ELF-1 (cell line): Measurements from ENCODE around the gene LIFR.
"Not testable (repeated sequence)": the region's sequence is repeated elsewhere in the genome, so short reads cannot be mapped to it uniquely, and the experiment has no call there.

Source experiments
- DNase-seq: peaks from one replicate; pipeline ENCODE4 v3.0.0-alpha.2; 2016; ENCODE audit warnings: low read depth, low spot score

LIFR gene

DNA sequence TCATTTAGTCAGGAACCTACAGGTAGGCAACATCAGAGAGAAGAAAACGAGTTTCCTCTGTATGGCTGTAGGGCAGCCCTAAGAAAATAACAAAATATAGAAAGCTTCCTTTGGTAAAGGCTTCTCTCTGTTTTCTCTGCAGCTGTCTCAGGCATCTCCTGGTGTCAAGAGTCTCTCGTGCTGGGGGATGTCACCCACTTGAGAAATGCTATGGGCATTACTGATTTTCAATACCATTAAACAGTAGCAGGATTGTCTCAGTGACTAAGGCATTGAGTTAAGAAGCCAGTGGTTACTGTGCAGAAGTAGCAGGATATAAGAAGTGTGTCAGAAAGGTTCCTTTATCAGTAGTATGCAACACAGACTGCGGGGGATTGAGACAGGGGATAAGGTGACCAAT lies 32.4 kb downstream of the LIFR start:
- DNase-seq = no peak

DNA sequence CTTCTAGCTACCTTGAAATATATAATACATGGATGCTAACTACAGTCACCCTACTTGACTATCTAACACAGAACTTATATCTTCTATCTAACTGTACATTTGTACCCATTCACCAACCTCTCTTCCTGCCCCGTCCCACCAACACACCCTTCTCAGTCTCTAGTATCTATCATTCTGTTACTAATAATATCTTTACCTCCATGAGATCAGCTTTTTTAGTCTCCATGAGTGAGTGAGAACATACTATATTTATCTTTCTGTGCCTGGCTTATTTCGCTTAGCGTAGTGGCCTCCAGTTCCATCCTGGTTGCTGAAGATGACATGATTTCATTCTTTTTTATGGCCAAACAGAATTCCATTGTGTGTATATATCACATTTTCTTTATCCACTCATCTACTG lies 37.0 kb downstream of the LIFR start:
- DNase-seq = no peak

DNA sequence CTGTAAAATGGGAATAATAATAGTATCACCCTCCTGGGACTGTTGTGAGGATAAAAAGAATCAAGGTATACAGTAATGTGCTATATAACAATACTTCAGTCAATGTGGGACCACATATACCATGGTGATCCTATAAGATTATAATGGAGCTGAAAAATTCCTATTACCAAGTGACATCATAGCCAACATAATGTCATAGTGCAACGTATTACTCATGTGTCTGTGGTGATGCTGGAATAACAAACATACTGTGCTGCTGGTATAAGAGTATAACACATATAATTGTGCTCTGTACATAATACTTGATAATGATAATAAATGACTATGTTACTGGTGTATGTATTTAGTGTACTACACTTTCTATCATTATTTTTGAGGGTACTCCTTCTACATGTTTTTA lies 38.1 kb downstream of the LIFR start:
- DNase-seq = no peak

DNA sequence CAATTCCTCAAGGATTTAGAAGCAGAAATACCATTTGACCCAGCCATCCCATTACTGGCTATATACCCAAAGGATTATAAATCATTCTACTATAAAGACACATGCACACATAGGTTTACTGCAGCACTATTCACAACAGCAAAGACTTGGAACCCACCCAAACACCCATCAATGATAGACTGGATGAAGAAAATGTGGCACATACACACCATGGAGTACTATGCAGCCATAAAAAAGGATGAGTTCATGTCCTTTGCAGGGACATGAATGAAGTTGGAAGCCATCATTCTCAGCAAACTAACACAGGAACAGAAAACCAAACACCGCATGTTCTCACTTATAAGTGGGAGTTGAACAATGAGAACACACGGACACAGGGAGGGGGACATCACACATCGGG lies 39.8 kb downstream of the LIFR start:
- DNase-seq = not testable (repeated sequence)

DNA sequence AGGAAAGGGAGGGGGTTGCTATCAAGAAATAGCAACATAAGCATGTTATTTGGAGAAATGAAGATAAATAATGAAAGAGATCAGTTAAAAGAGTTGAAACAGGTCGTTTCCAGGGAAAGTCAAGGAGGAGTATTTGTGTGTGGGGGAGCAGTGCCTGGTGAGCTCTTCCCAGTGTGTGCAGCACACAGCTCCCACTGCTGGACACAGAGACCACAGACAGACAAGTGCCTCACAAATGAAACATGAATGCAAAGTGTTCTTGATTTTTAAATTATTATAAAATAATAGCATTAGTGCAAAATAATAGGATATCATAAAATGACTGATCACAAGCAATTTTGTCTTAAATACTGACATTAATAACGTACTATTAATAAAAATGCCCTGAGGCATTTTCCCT lies 40.8 kb downstream of the LIFR start:
- DNase-seq = no peak

DNA sequence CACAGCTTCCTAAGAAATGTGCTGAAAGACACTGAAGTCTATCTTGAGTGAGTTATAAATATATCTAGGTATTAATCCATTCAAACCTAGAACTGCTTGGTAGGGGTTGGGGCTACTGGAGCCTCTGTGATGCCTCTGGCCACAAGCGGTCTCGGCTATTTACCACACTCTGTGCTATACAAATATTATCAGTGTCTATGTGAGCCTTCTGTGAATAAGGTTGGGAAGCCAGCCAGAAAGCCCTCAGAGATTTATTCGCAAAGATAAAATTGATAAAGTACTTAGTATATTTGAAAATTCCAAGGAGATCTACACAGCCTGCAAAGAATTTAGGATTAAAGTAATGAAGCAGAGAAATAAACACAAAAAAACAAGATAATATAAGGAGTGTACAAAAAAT lies 41.4 kb downstream of the LIFR start:
- DNase-seq = no peak

DNA sequence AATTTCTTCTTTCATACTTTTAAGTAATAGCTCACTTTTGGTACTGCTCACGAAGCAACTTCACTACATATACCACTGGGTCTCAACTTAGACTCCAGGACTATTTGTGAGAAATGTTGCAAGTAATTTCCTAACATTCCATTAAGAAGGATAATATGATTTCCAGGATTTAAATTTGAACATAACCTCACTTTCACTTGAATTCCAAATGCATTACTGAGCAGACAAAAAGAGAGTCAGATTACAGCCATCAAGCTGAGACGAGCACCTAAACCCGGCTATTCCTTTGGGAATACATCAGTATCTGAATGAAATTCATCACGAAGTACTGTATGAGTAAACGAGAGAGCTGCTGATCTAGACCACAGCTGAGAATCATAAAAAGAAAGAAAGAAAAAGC lies 47.3 kb downstream of the LIFR start:
- DNase-seq = no peak

DNA sequence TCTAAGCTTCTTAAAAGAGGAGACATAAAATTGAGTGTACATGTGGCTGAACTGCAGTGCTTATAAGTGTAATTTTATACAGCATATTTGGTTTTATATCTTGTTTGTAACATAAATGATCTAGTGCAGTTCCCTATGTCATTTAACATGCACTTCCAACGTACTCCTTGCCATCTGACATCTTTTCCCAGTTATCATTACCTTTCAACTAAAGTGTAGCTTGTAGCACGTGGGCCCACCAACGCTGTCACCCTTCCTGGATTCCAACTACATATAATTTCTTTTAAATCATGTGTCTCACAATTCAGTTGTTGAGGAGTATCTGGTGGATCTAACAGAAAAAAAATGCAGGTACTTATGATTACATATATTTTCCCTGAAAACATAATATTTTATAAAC lies 50.1 kb downstream of the LIFR start:
- no peak for DNase-seq

DNA sequence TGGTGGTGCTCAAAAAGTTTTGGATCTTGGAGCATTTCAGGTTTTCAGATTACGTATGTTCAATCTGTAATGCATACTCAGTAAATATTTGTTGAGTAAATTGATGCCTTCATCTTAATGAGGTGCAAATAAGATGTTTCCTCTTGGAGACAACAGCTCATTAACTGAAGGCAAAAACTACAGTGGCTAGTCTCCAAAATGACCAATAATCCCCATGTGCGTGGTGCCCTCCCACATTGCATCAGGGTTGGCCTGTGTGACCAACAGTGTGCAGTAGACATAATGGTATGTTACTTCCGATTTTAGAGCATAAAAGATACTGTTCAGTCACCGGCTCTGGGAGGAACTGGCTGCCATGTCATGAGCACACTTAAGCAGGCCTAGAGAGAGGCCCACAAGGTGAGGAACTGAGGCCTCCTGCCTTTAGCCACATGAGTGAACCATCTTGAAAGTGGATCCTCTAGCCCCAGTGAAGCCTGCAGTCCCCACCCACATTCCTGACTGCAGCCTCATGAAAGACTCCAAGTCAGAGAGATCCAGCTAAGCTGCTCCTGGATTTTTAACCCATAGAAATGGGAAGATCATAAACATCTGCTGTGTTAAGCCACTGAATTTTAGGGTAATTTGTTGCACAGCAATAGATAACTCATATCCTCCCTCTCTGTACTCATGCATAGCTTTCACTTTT lies 55.7 kb downstream of the LIFR start:
- DNase-seq = peak; percentile 22

DNA sequence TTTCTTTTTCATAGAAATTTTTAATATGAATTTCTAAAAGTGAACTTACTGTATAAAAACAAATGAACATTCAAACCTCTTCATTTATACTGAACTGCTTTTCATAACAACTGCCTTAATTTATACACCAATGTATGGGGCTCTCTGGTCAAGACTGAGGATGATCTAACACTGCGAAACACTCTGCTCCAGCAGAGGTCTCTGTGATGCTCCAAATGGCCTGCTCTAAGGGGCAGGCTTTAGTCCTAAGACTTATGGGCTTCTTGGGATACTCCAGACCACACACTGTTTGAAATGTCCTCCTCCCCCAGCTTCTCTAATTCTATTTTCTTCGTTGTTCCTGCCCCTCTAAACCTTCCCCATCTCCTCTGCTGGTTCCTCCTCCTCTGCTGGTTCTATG lies 58.5 kb downstream of the LIFR start:
- DNase-seq = peak; percentile 25

DNA sequence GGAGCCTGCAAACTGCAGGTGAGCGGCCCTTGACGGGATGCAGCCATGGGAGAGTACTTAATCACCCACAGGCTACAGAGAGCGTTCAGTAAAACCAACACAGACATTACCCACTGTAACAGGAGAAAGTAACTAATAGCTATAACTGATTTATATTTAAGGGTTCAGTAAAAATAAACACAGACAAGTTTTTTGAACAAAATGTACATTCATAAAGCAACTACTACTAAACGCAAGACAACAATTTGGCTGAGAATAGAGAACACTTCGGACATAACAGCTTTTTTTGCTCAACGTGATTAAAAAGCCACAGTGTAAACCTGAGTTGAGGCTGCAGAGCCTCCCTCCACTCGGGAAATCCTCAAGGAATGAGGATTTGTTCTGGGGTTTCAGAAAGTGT lies 61.7 kb downstream of the LIFR start:
- DNase-seq = no peak

DNA sequence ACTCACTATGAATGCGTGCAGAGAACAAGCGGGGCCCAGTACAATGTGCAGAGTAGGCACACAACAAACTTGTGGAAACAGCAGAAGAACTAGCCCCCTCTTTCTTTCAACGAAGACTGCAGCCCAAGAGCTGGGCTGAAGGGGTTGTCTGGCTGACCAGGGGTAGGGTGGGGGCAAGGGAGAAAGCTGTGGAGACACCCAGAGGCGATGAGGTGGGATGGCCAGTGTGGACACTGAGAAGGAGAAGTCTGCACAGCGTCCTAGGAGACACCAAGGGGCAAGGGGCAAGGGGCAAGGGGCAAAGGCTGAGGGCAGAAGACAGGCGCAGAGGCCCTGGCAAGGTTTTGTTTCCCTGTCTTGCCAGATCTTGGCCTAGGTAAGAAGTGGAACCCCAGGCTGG lies 62.3 kb downstream of the LIFR start:
- no peak for DNase-seq

DNA sequence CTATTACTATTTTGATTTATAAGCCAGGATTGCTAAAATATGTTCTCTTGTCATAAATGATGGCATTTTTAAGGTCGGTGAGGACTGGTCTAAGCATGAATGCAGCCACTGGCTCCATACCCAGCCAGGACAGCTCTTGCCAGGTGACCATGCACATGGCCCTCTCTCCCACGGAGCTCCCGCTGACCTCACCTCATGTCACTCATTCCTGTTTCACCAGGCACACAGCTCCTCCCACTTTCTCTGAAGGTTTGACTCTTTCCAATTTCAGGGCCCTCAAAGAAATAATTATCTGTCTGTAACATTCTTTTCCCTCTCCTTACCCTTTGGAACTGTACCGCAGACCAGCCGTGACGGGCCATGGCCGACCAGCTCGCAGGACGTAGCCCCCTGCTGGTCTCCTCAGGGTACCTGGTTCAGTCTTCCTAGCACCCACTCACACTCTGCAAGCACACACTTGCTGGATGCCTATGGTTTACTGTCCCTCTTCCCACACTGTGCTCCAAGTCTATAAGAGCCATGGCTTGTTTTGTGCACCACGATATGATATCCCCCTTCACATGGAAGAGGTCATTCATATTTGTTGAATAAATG lies 72.5 kb downstream of the LIFR start:
- DNase-seq = no peak

DNA sequence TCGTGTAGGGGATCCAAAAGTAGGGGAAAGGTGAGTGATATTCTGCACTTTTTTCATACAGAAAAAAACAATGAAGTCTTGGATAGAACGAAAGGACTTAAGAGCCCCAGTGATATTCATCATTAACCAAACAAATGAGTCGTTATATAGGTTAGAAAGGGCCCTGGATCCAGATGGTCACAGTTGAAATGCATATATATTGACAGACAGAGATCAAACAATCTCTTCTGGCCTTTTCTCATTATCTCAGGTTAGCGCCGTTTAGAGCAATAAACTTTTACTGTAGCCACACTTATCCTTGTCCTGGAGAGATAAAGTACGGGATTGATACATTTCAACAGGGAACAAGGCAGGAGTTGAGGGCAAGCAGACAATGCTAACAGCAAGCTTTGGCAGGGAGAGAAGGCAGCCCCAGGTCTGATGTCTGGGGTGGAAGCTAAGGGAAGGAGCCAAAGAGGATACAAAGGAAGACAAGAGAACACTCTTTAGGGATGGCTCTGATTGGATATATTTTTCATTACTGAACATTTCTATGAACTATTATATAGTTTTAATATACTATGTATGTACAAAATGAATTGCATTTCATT lies 77.0 kb downstream of the LIFR start:
- DNase-seq = no peak

DNA sequence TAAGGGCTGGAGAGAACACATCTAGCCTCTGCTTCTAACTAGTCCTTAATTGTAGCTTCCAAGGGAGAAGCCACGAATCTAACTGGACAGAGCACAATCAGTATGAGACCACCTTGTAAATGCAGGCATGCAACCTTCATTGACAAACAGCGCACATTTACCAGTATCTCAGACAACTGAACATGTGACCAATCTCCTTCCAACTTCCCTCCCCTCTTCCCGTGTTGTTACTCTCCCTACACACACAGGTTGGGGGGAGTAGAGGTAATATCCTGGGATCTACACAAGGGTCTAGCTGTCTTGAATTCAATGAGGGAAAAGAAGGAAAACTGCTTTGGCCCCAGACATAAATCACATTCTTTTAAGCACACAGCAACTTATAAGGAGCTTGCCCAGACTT lies 77.6 kb downstream of the LIFR start:
- no peak for DNase-seq

DNA sequence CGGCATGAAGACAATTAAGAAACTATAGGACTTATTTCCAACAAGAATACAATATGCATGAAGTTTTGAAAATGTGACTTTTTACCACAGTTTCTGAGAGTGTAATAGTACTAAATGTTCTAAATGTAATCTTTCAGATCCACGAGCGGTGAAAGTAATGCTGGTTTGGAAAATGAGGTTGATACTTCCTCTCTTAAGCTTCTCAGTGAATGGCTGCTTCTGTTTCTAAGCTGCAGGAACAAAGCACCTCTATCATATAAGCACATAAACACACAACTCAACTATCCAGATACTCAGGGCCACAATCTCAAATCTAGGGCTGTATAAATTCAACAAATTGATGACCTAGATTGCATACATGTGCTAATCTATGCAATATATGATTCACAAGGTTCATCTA lies 78.3 kb downstream of the LIFR start:
- no peak for DNase-seq

DNA sequence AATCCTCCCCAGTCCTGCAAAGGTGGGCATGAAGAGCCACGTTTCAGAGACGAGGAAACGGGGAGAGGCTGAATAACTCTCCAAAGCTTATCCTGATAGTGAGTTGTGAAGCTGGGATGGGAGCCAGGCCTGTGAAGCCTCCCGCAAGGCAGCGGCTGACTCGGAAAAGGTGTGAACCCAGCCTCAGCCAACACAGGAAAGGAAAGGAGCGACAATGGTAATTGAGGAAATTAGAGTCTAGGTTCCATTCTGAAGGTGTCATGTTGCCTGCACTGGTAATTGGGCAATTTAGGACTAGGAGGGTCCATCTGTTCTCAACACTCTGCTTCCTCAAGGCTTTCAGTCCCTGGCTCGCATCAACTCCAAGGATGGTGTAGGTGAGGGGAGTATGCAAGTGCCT lies 83.4 kb downstream of the LIFR start:
- DNase-seq = peak; percentile 62

DNA sequence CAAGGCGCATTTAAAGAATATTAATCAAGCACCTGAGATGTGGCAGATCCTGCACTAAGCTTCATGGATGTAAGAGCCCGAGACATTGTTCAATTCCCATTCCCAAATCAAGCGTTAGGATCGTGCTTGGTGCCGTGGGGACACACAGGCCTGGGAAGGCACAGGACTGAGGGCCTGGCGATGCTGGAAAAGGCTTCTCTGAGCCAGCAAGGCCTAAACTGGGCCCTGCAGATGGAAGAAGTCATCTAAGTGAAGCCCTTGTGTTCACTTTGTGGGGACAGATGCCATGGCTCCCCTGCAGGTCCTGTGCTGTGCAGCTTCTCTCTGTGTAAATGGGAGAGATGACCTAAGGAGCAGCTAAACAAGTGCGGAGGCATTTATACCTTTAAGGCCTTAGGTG lies 83.9 kb downstream of the LIFR start:
- no peak for DNase-seq

DNA sequence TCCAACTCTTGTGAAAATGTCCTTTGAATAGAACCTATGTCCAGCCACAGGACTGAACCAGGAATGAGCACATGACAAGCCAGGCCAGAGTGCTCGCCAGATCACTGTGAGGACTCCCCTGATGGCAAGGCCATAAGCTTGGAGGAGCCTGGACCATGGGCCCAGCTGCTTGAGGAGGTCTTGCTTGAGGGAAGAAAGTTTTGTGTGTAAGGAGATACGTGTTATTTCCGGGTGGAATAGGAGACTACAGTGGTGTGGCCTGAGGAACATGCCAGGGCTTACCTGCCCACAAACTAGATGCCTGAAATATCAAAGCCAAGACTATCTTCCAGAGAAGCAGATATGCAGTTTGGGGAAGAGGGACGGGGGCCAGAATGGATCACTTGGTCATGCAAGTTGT lies 84.7 kb downstream of the LIFR start:
- no peak for DNase-seq

DNA sequence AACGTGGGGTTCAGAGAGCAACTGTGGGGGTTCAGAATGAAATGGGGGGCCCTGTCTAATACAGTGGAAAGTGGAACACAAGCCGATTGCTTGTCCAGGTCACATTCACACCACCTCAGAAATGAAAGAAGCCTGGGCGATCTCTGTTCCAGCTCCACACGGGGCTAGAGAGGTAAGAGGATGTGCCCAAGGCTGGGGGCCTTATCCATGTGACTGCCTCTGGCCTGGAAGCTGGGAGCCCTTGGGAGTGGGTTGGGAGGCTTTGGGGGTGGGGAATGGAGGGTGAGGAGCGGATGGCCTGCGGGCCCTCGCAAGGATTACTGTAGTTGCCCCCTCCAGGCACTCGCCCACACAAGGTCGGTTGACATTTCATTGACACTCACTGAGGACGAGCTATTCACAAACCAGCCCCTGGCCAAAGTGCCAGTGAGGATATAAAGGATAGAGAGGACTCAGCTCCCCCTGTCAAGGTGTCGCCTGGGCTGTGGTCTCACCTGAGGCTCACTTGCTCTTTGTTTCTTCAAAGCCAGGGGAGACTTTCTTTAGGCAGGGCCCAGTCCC lies 86.7 kb downstream of the LIFR start:
- DNase-seq = no peak

DNA sequence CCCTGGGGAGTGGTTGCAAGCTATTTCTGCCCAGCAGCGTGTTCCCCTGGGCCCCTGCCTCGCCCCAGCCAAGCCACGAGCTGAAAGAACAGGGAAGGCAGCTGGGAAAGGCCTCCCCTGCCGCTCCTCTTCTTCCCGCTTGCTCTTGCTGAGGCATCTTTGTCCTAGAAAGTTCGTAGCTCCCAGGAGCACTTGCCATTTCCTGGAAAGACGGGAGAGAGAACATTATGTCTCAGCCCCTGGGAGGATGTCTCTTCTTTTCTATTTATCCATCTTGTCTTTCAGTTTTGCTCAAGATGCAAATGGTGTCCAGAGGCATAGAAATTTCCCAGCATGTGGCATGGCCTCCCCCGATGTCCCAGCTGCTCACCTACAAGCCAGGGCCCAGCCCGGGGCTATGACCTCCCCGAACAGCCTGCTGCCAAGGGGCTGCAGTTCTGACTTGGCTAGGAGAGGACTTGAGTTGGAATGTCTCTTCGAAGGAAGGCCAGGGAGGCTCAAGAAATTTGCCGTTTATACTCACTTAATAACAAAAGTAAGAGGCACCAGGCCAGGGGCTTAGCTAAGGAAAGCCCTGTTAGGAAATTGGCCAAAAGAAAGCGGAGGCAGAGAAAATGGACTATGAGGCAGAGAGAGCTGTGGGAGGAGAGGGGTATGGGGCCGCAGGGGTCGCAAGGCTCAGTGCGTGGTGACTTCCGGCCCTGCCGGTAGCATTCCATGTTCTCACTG lies 87.3 kb downstream of the LIFR start:
- DNase-seq = peak; percentile 37

DNA sequence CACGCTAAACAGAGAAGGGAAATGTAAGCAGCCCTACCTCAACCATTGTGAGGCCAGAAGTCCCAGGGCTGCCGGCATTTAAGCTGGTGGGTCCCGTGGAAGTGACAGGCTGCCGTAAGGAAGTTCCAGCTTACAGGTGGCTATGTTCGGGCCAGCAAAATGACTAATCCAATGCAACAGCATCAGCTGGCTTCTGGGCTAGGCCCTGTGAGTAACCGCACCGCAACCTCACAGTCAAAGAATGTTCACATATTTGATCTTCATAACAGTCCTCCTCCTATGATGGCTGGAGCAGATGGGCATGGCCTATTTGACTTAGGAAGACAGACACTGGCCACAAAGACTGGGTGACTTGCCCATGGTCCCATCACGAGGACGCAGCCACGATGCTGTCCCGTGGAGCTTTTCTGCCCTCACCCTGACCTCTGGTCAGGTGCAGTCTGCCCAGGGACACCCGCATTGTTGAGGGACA lies 88.2 kb downstream of the LIFR start:
- no peak for DNase-seq
